Adrenal gland (tissue), 12 donors: ENCODE measurements around the gene COX7A1. TPM values are rescaled to one million over a fixed set of nuclear protein-coding genes. Genes with fewer than 3 reads are reported as not detected.
A peak's percentile ranks its signal among the peaks of the same experiment; 100 is the strongest.

Experiments used
- DNase-seq, 7 donors: peaks; one replicate each; pipeline ENCODE4 v3.0.0-alpha.2; 2019 to 2020
- H3K27ac ChIP-seq, 5 donors: fragments of 200-600 bp; sonication (generic) in 4 of 5; 1 replicate in 3 of 5; 2 replicates in 2 of 5; pipeline versions ENCODE4 v1.5.1 to v1.8.0; 2016 to 2020; ENCODE audit warnings: mild to moderate bottlenecking in 1 of 5
- H3K27me3 ChIP-seq: fragments of 200-600 bp; 2 replicates; pipeline ENCODE4 v1.8.0; 2021
- H3K36me3 ChIP-seq, 2 donors: fragments of 200-600 bp; replicated peaks in 1 of 2; 1 replicate in 1 of 2; 2 replicates in 1 of 2; pipeline versions ENCODE4 v1.5.1 to v1.8.0; 2018 to 2022
- H3K4me1 ChIP-seq, 2 donors: fragments of 200-600 bp; replicated peaks in 1 of 2; 1 replicate in 1 of 2; 2 replicates in 1 of 2; pipeline versions ENCODE4 v1.5.1 to v1.8.0; 2018 to 2021
- H3K4me3 ChIP-seq, 4 donors: fragments of 200-600 bp; sonication (generic) in 3 of 4; one replicate each; pipeline ENCODE4 v1.5.1; 2016 to 2018
- H3K9me3 ChIP-seq, 3 donors: fragments of 200-600 bp; sonication (generic) in 1 of 3; replicated peaks in 1 of 3; 1 replicate in 2 of 3; 2 replicates in 1 of 3; pipeline versions ENCODE4 v1.5.1 to v1.8.0; 2016 to 2021
- CTCF ChIP-seq, 6 experiments: fragments of 450-650 bp in 4 of 6; fragments of 200-600 bp in 2 of 6; sonication (generic) in 1 of 6; IDR thresholded peaks; 1 replicate in 5 of 6; 2 replicates in 1 of 6; pipeline versions ENCODE4 v1.5.1 to v1.8.0; 2016 to 2021; ENCODE audit warnings: antibody characterized with exemption in 6 of 6, mild to moderate bottlenecking in 2 of 6, moderate library complexity in 1 of 6
- POLR2A ChIP-seq, 2 donors: fragments of 450-650 bp; IDR thresholded peaks; one replicate each; pipeline ENCODE4 v1.6.1; 2017; ENCODE audit warnings: antibody characterized with exemption in 2 of 2, mild to moderate bottlenecking in 2 of 2, moderate library complexity in 1 of 2
- WGBS, 4 donors: extraction: QIAGEN DNeasy Blood & Tissue Kit in 2 of 4; methylation state at CpG; one replicate each; pipeline versions ENCODE4 v1.1.5 to v1.1.7; 2013 to 2017; 5-methylcytosine and 5-hydroxymethylcytosine counted together
- intact Hi-C, 2 donors: fragments of 100-400 bp; cut with DNase I; formaldehyde crosslinking; loops; one replicate each; pipeline versions ENCODE4 v1.14.1 to v1.15.0; 2022 to 2023
- polyA plus RNA-seq, 3 donors: library from polyadenylated mRNA; stranded (reverse); fragments of 200-250 nt in 2 of 3; fragments of 350-450 nt in 1 of 3; fragmentation: Illumina TruSeq in 1 of 3; extraction: RNeasy Lipid Tissue Mini Kit (QIAGEN cat#74804) in 1 of 3; gene quantifications; one replicate each; pipeline ENCODE4 v1.2.3, GENCODE V29; 2013 to 2014
- total RNA-seq, 9 donors: library from RNA; depleted of rRNA in 4 of 9; stranded (reverse); fragments of >200 nt in 4 of 9; fragments of 120-200 nt in 1 of 9; fragmentation: NEBNext Ultra II Directional in 1 of 9; extraction: Animal tissue kit (Norgen Biotek cat#: 25700) in 1 of 9; gene quantifications; one replicate each; pipeline versions ENCODE4 v1.1.0 to v1.2.4, GENCODE V29; 2013 to 2023
- donor health status: healthy with polysubstance abuse.
- donor health status: Bipolar disorder and iron deficiency.
- donor health status: DM: yes; HTN: yes; CAD: no.
- donor health status: DM: no; HTN: no; CAD: no.
- donor health status: DM: no; HTN: no; CAD: no.
- donor health status: DM: yes; HTN: yes; CAD: no.

The COX7A1 gene
- total and polyA plus RNA-seq, 12 donors = 20.4 to 232 (median 102) TPM

- WGBS, 4 donors = 83 to 85% (median 84%) methylated on average over 11 to 13 of the region's 13 CpGs
Observed at GRCh38 chr19:36149673-36150406, 2.4 kb downstream of the COX7A1 start.

GRCh38 chr19:36144624-36145023 lies 7.6 kb downstream of the COX7A1 start:
- no peak overlapping the region for H3K4me3 ChIP-seq
- no peaks in the 10 kb centered on the region for H3K9me3 ChIP-seq
- intact Hi-C loops = no loop called here
- no peak for DNase-seq
- no peak overlapping the region for H3K27ac ChIP-seq
- WGBS, 4 donors = 95 to 97% (median 97%) methylated on average over 6 of the region's 6 CpGs
- no peak for TF ChIP-seq CTCF (IDR thresholded peaks at IDR 0.05)
- no peak for TF ChIP-seq POLR2A (IDR thresholded peaks at IDR 0.05)
- H3K36me3 ChIP-seq = peaks cover 0 to 79% of the 10 kb centered on the region in 2 donors
- H3K27me3 ChIP-seq = no peaks in the 10 kb centered on the region
- H3K4me1 ChIP-seq = peaks cover 8% of the 10 kb centered on the region in 2 donors

More at GRCh38 chr19:36149673-36150406, 2.4 kb downstream of the COX7A1 start:
- H3K27me3 ChIP-seq = no peaks in the 10 kb centered on the region
- intact Hi-C loops = no loop called here
- TF ChIP-seq CTCF (IDR thresholded peaks at IDR 0.05) (no peak), POLR2A (IDR thresholded peaks at IDR 0.05) (no peak)
- H3K9me3 ChIP-seq = no peaks in the 10 kb centered on the region
- DNase-seq = no peak
- H3K36me3 ChIP-seq = peaks cover 0 to 59% of the 10 kb centered on the region in 2 donors
- H3K4me1 ChIP-seq = peaks cover 6 to 13% of the 10 kb centered on the region in 2 donors
- peak overlapping the region in 1 of 5 donors; percentile 98 for H3K27ac ChIP-seq
- H3K4me3 ChIP-seq = no peak overlapping the region

GRCh38 chr19:36142496-36142895 lies 9.8 kb downstream of the COX7A1 start:
- WGBS, 4 donors = 84 to 94% (median 87%) methylated on average over 9 of the region's 9 CpGs
- no peaks in the 10 kb centered on the region for H3K9me3 ChIP-seq
- no peaks in the 10 kb centered on the region for H3K27me3 ChIP-seq
- no peak for TF ChIP-seq CTCF (IDR thresholded peaks at IDR 0.05)
- TF ChIP-seq POLR2A (IDR thresholded peaks at IDR 0.05) = no peak
- H3K36me3 ChIP-seq = peaks cover 0 to 58% of the 10 kb centered on the region in 2 donors
- intact Hi-C loops = no loop called here
- no peak overlapping the region for H3K4me3 ChIP-seq
- peaks cover 8 to 11% of the 10 kb centered on the region in 2 donors for H3K4me1 ChIP-seq
- no peak overlapping the region for H3K27ac ChIP-seq
- DNase-seq = no peak

GRCh38 chr19:36142046-36142445 lies 10.2 kb downstream of the COX7A1 start:
- Histone ChIP-seq H3K36me3 (peaks cover 0 to 53% of the 10 kb centered on the region in 2 donors), H3K27ac (peak overlapping the region in 1 of 5 donors; percentile 98), H3K9me3 (no peaks in the 10 kb centered on the region), H3K27me3 (no peaks in the 10 kb centered on the region), H3K4me3 (no peak overlapping the region), H3K4me1 (peaks cover 13 to 15% of the 10 kb centered on the region in 2 donors)
- 93 to 96% (median 95%) methylated on average over 13 to 14 of the region's 14 CpGs for WGBS, 4 donors
- no peak for TF ChIP-seq CTCF (IDR thresholded peaks at IDR 0.05)
- no peak for TF ChIP-seq POLR2A (IDR thresholded peaks at IDR 0.05)
- intact Hi-C loops = no loop called here
- DNase-seq = no peak
